K562 (cell line): ENCODE data around the gene GPR33. TPM values are rescaled to one million over a fixed set of nuclear protein-coding genes. Genes with fewer than 3 reads are reported as not detected.

ENCODE experiments used
- CBX5 ChIP-seq: IDR thresholded peaks from 2 replicates; pipeline ENCODE4 v1.6.1; 2014; ENCODE audit warnings: low read depth, borderline replicate concordance
- HMBOX1 ChIP-seq: sonication (generic); IDR thresholded peaks from 2 replicates; pipeline ENCODE4 v1.6.1; 2016
- HMGXB4 ChIP-seq: sonication (generic); formaldehyde crosslinking; IDR thresholded peaks from 2 replicates; pipeline ENCODE4 v1.8.1; 2023; ENCODE audit warnings: mild to moderate bottlenecking, missing genetic modification reagents
- MEIS2 ChIP-seq: fragments of 450-650 bp; IDR thresholded peaks from 2 replicates; pipeline ENCODE4 v1.6.1; 2014; ENCODE audit warnings: mild to moderate bottlenecking; ENCODE audit not compliant: partially characterized antibody
- MYBL2 ChIP-seq, 2 experiments: fragments of 450-650 bp in 1 of 2; sonication (generic) in 1 of 2; formaldehyde crosslinking in 1 of 2; IDR thresholded peaks; 2 replicates each; pipeline versions ENCODE4 v1.6.1 to v1.8.1; 2017 to 2022; ENCODE audit warnings: borderline replicate concordance in 1 of 2, inconsistent platforms in 1 of 2, low read depth in 1 of 2, mild to moderate bottlenecking in 1 of 2, missing genetic modification reagents in 1 of 2, moderate library complexity in 1 of 2
- NBN ChIP-seq: fragments of 450-650 bp; IDR thresholded peaks from 2 replicates; pipeline ENCODE4 v1.6.1; 2016; ENCODE audit warnings: low read depth, mild to moderate bottlenecking
- NCOA4 ChIP-seq: fragments of 450-650 bp; IDR thresholded peaks from 2 replicates; pipeline ENCODE4 v1.6.1; 2018; ENCODE audit warnings: mild to moderate bottlenecking; ENCODE audit not compliant: partially characterized antibody
- NONO ChIP-seq, 2 experiments: fragments of 200-400 bp in 1 of 2; fragments of 450-650 bp in 1 of 2; formaldehyde crosslinking in 1 of 2; IDR thresholded peaks; 2 replicates each; pipeline ENCODE4 v1.6.1; 2017; ENCODE audit warnings: low read depth in 2 of 2, mild to moderate bottlenecking in 2 of 2, moderate library complexity in 2 of 2, low read length in 1 of 2
- ZNF280B ChIP-seq: fragments of 250-450 bp; sonication (Bioruptor Pico); IDR thresholded peaks from 2 replicates; pipeline ENCODE4 v1.5.1; 2021; ENCODE audit warnings: mild to moderate bottlenecking
- ZNF3 ChIP-seq: fragments of 250-450 bp; sonication (Bioruptor Pico); IDR thresholded peaks from 2 replicates; pipeline ENCODE4 v1.5.0; 2021; ENCODE audit warnings: mild to moderate bottlenecking, moderate library complexity
- ZNF592 ChIP-seq: fragments of 450-650 bp; IDR thresholded peaks from 2 replicates; pipeline ENCODE4 v1.6.1; 2017; ENCODE audit warnings: antibody characterized with exemption, mild to moderate bottlenecking
- ZNF764 ChIP-seq: fragments of 250-450 bp; sonication (Bioruptor Pico); IDR thresholded peaks from 2 replicates; pipeline ENCODE4 v1.4.0; 2020; ENCODE audit warnings: low read depth, mild to moderate bottlenecking, moderate library complexity
- polyA plus RNA-seq, 8 experiments: library from polyadenylated mRNA; depleted of rRNA in 4 of 8; stranded (reverse) in 5 of 8; unstranded in 3 of 8; fragments of >200 nt; fragmentation: Nextera tagmentation in 2 of 8; fragmentation: Illumina TruSeq in 1 of 8; extraction: Ambion mirVana in 2 of 8; extraction: Trizol in 1 of 8; gene quantifications; 2 replicates each; pipeline versions ENCODE4 v1.2.1 to v1.2.3, GENCODE V29; 2011 to 2014; ENCODE audit warnings: inconsistent platforms in 1 of 8, missing spikeins in 1 of 8
- total RNA-seq, 7 experiments: library from RNA; depleted of rRNA in 6 of 7; stranded (reverse); fragments of >200 nt in 6 of 7; fragmentation: Illumina TruSeq in 2 of 7; extraction: Trizol in 2 of 7; gene quantifications; 2 replicates each; pipeline versions ENCODE4 v1.2.1 to v1.2.3, GENCODE V29; 2011 to 2021; ENCODE audit warnings: low replicate concordance in 1 of 7
- TF ChIP-seq, protein P1 (sequence below): sonication (generic); formaldehyde crosslinking; IDR thresholded peaks from 2 replicates; pipeline ENCODE4 v1.8.0; 2023; ENCODE audit warnings: mild to moderate bottlenecking, missing genetic modification reagents

The GPR33 gene
- total and polyA plus RNA-seq, 9 of the 15 experiments (the other 6 are each of a cell fraction or from before 2014, with no cell fraction given) = not detected

GRCh38 chr14:31456841-31457664 lies 30.8 kb downstream of the GPR33 start, which contains the start of gene DTD2 (continued):
- TF ChIP-seq HMBOX1 = no peak
- no peak for TF ChIP-seq NBN
- TF ChIP-seq ZNF764 (CRISPR knock-in tag) = no peak
- no peak for TF ChIP-seq ZNF3
- peak; percentile 23 for TF ChIP-seq MEIS2
- TF ChIP-seq, protein P1, sequence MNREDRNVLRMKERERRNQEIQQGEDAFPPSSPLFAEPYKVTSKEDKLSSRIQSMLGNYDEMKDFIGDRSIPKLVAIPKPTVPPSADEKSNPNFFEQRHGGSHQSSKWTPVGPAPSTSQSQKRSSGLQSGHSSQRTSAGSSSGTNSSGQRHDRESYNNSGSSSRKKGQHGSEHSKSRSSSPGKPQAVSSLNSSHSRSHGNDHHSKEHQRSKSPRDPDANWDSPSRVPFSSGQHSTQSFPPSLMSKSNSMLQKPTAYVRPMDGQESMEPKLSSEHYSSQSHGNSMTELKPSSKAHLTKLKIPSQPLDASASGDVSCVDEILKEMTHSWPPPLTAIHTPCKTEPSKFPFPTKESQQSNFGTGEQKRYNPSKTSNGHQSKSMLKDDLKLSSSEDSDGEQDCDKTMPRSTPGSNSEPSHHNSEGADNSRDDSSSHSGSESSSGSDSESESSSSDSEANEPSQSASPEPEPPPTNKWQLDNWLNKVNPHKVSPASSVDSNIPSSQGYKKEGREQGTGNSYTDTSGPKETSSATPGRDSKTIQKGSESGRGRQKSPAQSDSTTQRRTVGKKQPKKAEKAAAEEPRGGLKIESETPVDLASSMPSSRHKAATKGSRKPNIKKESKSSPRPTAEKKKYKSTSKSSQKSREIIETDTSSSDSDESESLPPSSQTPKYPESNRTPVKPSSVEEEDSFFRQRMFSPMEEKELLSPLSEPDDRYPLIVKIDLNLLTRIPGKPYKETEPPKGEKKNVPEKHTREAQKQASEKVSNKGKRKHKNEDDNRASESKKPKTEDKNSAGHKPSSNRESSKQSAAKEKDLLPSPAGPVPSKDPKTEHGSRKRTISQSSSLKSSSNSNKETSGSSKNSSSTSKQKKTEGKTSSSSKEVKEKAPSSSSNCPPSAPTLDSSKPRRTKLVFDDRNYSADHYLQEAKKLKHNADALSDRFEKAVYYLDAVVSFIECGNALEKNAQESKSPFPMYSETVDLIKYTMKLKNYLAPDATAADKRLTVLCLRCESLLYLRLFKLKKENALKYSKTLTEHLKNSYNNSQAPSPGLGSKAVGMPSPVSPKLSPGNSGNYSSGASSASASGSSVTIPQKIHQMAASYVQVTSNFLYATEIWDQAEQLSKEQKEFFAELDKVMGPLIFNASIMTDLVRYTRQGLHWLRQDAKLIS (CRISPR knock-in tag) = peak; percentile 56; the same call in 1 of the 2 replicates
- no peak for TF ChIP-seq NCOA4
- peak in 1 of 2 experiments; percentile 56; a peak in 1 of 4 replicates for TF ChIP-seq NONO (IDR thresholded peaks at IDR 0.05; ENCODE audit: low read depth in 2 of 2, low read length in 1 of 2)
- no peak for TF ChIP-seq MYBL2 (IDR thresholded peaks at IDR 0.05; ENCODE audit: low read depth)
- no peak for TF ChIP-seq MYBL2 (CRISPR knock-in tag; IDR thresholded peaks at IDR 0.05; ENCODE audit: borderline replicate concordance)
- TF ChIP-seq ZNF592 = 0 out of 2 replicates have a peak, but pooled peaks have one; percentile 20
- no peak for TF ChIP-seq ZNF280B (CRISPR knock-in tag)
- no peak for TF ChIP-seq HMGXB4 (CRISPR knock-in tag)
- TF ChIP-seq CBX5 = no peak
